Measurements from ENCODE around the gene ASNSD1. TPM values are rescaled to one million over a fixed set of nuclear protein-coding genes. Genes with fewer than 3 reads are reported as not detected.

ASNSD1 gene
- total and polyA plus RNA-seq, 2 of the 8 experiments (the other 6 are each of a cell fraction or from before 2014, with no cell fraction given): 14.1 to 44.8 TPM

DNA sequence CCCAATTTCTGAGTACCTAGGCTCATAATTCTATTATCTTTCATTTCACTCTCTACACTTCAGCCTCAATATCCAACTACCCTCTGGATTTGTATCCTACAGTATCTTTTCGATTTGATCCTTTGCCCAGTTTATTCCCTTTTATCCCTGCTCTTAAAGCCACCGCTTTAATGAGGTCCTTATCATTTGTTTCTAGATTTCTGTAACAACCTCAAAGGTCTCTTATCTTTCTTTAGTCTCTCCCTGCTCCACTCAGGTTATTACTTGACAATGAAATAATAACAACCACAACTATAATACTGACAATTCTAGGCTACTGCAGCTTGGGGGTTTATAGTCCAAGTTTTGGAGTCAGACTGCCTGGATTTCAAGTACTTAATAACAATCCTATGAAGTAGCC lies 25.9 kb upstream of the ASNSD1 start:
- Histone ChIP-seq H4K8ac (ENCODE audit: extremely low read depth, insufficient read depth, low read length) (no peak overlapping the region), H3K4me2 (ENCODE audit: insufficient read depth in 1 of 2, low read depth in 2 of 2, low read length in 2 of 2) (no peak overlapping the region), H4K5ac (ENCODE audit: insufficient read length, low read depth, low read length) (no peak overlapping the region), H3K4me1 (replicated peaks in 1 of 4; ENCODE audit: control insufficient read depth in 3 of 4, insufficient read depth in 4 of 4, low read length in 3 of 4) (no peaks in the 10 kb centered on the region; a peak in 1 of 7 replicates), H3K27ac (ENCODE audit: low read depth, low read length) (no peak overlapping the region), H2AK5ac (ENCODE audit: low read depth, low read length) (no peak overlapping the region), H3K79me2 (ENCODE audit: control insufficient read depth in 1 of 2, insufficient read depth in 2 of 2, low read length in 2 of 2) (no peaks in the 10 kb centered on the region), H2BK12ac (ENCODE audit: low read depth, low read length) (no peak overlapping the region), H2BK120ac (replicated peaks; ENCODE audit: low read depth, low read length) (no peak overlapping the region), H3K9ac (replicated peaks in 1 of 4; ENCODE audit: extremely low read depth in 1 of 4, low read depth in 3 of 4, low read length in 3 of 4) (no peak overlapping the region), H3K23me2 (ENCODE audit: low read depth, low read length) (no peaks in the 10 kb centered on the region), H3K4me3 (ENCODE audit: extremely low read depth in 1 of 4, insufficient read depth in 2 of 4, low read depth in 3 of 4, low read length in 4 of 4) (no peak overlapping the region), H3K4ac (replicated peaks; ENCODE audit: insufficient read length, low read depth, low read length) (no peak overlapping the region), H2BK15ac (ENCODE audit: low read length) (no peak overlapping the region), H3K36me3 (ENCODE audit: control insufficient read depth in 2 of 4, insufficient read depth in 4 of 4, low read length in 3 of 4) (no peaks in the 10 kb centered on the region), H2BK20ac (ENCODE audit: low read length) (no peak overlapping the region), H3K27me3 (replicated peaks in 1 of 4; ENCODE audit: control insufficient read depth in 3 of 4, extremely low read depth in 1 of 4, insufficient read depth in 3 of 4, low read length in 3 of 4) (no peaks in the 10 kb centered on the region), H2AFZ (ENCODE audit: low read length) (no peak overlapping the region), H2BK5ac (ENCODE audit: low read depth, low read length) (no peak overlapping the region), H3K23ac (ENCODE audit: insufficient read length) (no peak overlapping the region), H4K91ac (replicated peaks; ENCODE audit: insufficient read length, low read length) (no peak overlapping the region), H3K18ac (ENCODE audit: extremely low read depth, low read length) (no peak overlapping the region), H3K14ac (ENCODE audit: insufficient read length) (no peak overlapping the region), H3K79me1 (ENCODE audit: low read depth, low read length) (no peaks in the 10 kb centered on the region), H4K20me1 (replicated peaks in 1 of 2; ENCODE audit: control insufficient read depth in 1 of 2, insufficient read depth in 2 of 2, low read length in 2 of 2) (no peaks in the 10 kb centered on the region), H3K9me3 (ENCODE audit: insufficient read depth in 2 of 2, low read depth in 1 of 2, low read length in 1 of 2) (no peaks in the 10 kb centered on the region), H3K56ac (replicated peaks; ENCODE audit: insufficient read length, low read depth, low read length) (no peak overlapping the region)
- no peak for FAIRE-seq
- ChIA-PET POLR2A (ENCODE audit: partially characterized antibody) (no interaction called here), CTCF (ENCODE audit: partially characterized antibody) (no interaction called here)
- no peak for DNase-seq (ENCODE audit: low read depth in 1 of 2, low spot score in 2 of 2)
- WGBS, 2 experiments (ENCODE audit: extremely low coverage in 1 of 2, insufficient coverage in 1 of 2, insufficient read length in 1 of 2, insufficient replicate concordance in 2 of 2, low coverage in 1 of 2, low lambda C conversion rate in 2 of 2, missing lambda C conversion rate in 1 of 2): 95% methylated on average over 2 of the region's 2 CpGs; no CpG with 5 or more reads in 1 of the 2 experiments
- TF ChIP-seq BACH1 (IDR thresholded peaks at IDR 0.05; ENCODE audit: low read length) (no peak), SIX5 (IDR thresholded peaks at IDR 0.05; ENCODE audit: low read depth, low read length) (no peak), SUZ12 (IDR thresholded peaks at IDR 0.05; ENCODE audit: low read length) (no peak), NRF1 (IDR thresholded peaks at IDR 0.05; ENCODE audit: low read depth, low read length) (no peak), SP4 (IDR thresholded peaks at IDR 0.05; ENCODE audit: low read length) (no peak), TBP (IDR thresholded peaks at IDR 0.05; ENCODE audit: low read depth, low read length) (no peak), HDAC6 (IDR thresholded peaks at IDR 0.05; ENCODE audit: low read depth, low read length) (no peak), TEAD4 (IDR thresholded peaks at IDR 0.05; ENCODE audit: low read depth, low read length) (no peak), RXRA (IDR thresholded peaks at IDR 0.05; ENCODE audit: insufficient read depth, low read depth, low read length) (no peak), GABPA (IDR thresholded peaks at IDR 0.05; ENCODE audit: borderline replicate concordance, insufficient read depth, low read length) (no peak)
- TF ChIP-seq, protein P1, sequence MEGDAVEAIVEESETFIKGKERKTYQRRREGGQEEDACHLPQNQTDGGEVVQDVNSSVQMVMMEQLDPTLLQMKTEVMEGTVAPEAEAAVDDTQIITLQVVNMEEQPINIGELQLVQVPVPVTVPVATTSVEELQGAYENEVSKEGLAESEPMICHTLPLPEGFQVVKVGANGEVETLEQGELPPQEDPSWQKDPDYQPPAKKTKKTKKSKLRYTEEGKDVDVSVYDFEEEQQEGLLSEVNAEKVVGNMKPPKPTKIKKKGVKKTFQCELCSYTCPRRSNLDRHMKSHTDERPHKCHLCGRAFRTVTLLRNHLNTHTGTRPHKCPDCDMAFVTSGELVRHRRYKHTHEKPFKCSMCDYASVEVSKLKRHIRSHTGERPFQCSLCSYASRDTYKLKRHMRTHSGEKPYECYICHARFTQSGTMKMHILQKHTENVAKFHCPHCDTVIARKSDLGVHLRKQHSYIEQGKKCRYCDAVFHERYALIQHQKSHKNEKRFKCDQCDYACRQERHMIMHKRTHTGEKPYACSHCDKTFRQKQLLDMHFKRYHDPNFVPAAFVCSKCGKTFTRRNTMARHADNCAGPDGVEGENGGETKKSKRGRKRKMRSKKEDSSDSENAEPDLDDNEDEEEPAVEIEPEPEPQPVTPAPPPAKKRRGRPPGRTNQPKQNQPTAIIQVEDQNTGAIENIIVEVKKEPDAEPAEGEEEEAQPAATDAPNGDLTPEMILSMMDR (IDR thresholded peaks at IDR 0.05; ENCODE audit: control extremely low read depth in 1 of 3, insufficient read depth in 1 of 3, low read depth in 1 of 3, low read length in 3 of 3): no peak
- TF ChIP-seq, protein P2, sequence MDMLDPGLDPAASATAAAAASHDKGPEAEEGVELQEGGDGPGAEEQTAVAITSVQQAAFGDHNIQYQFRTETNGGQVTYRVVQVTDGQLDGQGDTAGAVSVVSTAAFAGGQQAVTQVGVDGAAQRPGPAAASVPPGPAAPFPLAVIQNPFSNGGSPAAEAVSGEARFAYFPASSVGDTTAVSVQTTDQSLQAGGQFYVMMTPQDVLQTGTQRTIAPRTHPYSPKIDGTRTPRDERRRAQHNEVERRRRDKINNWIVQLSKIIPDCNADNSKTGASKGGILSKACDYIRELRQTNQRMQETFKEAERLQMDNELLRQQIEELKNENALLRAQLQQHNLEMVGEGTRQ (IDR thresholded peaks at IDR 0.05; ENCODE audit: low read length): no peak
